GM19324 (cell line): ENCODE data around the gene GDF11.

ENCODE experiments used
- ATAC-seq: cut with Tn5 transposase; IDR thresholded peaks from one replicate; pipeline ENCODE4 v1.9.1; 2021; ENCODE audit warnings: mild to moderate bottlenecking, moderate library complexity; ENCODE audit not compliant: unreplicated experiment, low FRiP score

GDF11 gene

GRCh38 chr12:55721601-55722213 is 21.2 kb upstream of the GDF11 start:
- no peak for ATAC-seq

GRCh38 chr12:55722948-55723347 is 20.0 kb upstream of the GDF11 start:
- no peak for ATAC-seq

GRCh38 chr12:55723516-55724225 is 19.3 kb upstream of the GDF11 start:
- ATAC-seq = no peak

GRCh38 chr12:55724226-55724939 is 18.5 kb upstream of the GDF11 start:
- no peak for ATAC-seq

- no peak for ATAC-seq
These were observed 18.0 kb upstream of the GDF11 start for GRCh38 chr12:55724940-55725309.

- ATAC-seq = no peak
These were observed 17.4 kb upstream of the GDF11 start for GRCh38 chr12:55725556-55725955.

GRCh38 chr12:55726971-55727370 is 16.0 kb upstream of the GDF11 start:
- ATAC-seq = no peak

GRCh38 chr12:55727643-55728185 is 15.2 kb upstream of the GDF11 start:
- no peak for ATAC-seq

GRCh38 chr12:55728186-55728938 is 14.6 kb upstream of the GDF11 start:
- ATAC-seq = no peak

- peak; percentile 82 for ATAC-seq
These were observed 13.7 kb upstream of the GDF11 start, which contains the start of gene CD63 for GRCh38 chr12:55728939-55729818. Gene CD63 (minus strand): TSS chr12:55729009. CDS start chr12:55728341, 668 bp downstream.

GRCh38 chr12:55729819-55730818 is 12.8 kb upstream of the GDF11 start:
- peak; percentile 16 for ATAC-seq

- no peak for ATAC-seq
These were observed 10.6 kb upstream of the GDF11 start for GRCh38 chr12:55732288-55732687.

GRCh38 chr12:55733021-55733555 is 9.8 kb upstream of the GDF11 start:
- ATAC-seq = no peak

GRCh38 chr12:55733858-55734257 is 9.1 kb upstream of the GDF11 start:
- no peak for ATAC-seq

- ATAC-seq = no peak
These were observed 8.3 kb upstream of the GDF11 start for GRCh38 chr12:55734595-55734994.

- no peak for ATAC-seq
These were observed 6.8 kb upstream of the GDF11 start for GRCh38 chr12:55736076-55736475.

GRCh38 chr12:55736780-55737580 is 5.9 kb upstream of the GDF11 start:
- peak; percentile 39 for ATAC-seq
